Heart left ventricle (tissue), 16 donors: ENCODE results near the gene YBX2. TPM values are rescaled to one million over a fixed set of nuclear protein-coding genes. Genes with fewer than 3 reads are reported as not detected.

Experiments
- ATAC-seq, 4 donors: fragments of 200-7000 bp; cut with Tn5 transposase; one replicate each; pipeline ENCODE4 v1.9.1; 2020 to 2022; ENCODE audit warnings: moderate library complexity in 4 of 4, mild to moderate bottlenecking in 3 of 4, moderate number of reproducible peaks in 1 of 4
- DNase-seq, 5 donors: peaks; one replicate each; pipeline ENCODE4 v3.0.0-alpha.2; 2020
- H3K27ac ChIP-seq, 12 donors: fragments of 200-600 bp; sonication (generic) in 4 of 12; one replicate each; pipeline versions ENCODE4 v1.5.0 to v1.8.0; 2016 to 2022; ENCODE audit warnings: mild to moderate bottlenecking in 2 of 12
- H3K27me3 ChIP-seq, 9 donors: fragments of 200-600 bp; sonication (generic) in 2 of 9; one replicate each; pipeline versions ENCODE4 v1.5.1 to v1.8.0; 2016 to 2022; ENCODE audit warnings: mild to moderate bottlenecking in 3 of 9
- H3K36me3 ChIP-seq, 9 donors: fragments of 200-600 bp; sonication (generic) in 2 of 9; one replicate each; pipeline versions ENCODE4 v1.5.0 to v1.8.0; 2018 to 2022; ENCODE audit warnings: mild to moderate bottlenecking in 2 of 9
- H3K4me1 ChIP-seq, 12 donors: fragments of 200-600 bp; sonication (generic) in 4 of 12; one replicate each; pipeline versions ENCODE4 v1.5.0 to v1.8.0; 2016 to 2022; ENCODE audit warnings: mild to moderate bottlenecking in 3 of 12
- H3K4me3 ChIP-seq, 12 donors: fragments of 200-600 bp; sonication (generic) in 4 of 12; one replicate each; pipeline versions ENCODE4 v1.5.0 to v1.8.0; 2017 to 2022; ENCODE audit warnings: mild to moderate bottlenecking in 9 of 12, moderate library complexity in 4 of 12
- H3K9me3 ChIP-seq, 12 donors: fragments of 200-600 bp; sonication (generic) in 4 of 12; one replicate each; pipeline versions ENCODE4 v1.5.0 to v1.8.0; 2016 to 2022; ENCODE audit warnings: mild to moderate bottlenecking in 1 of 12
- POLR2A ChIP-seq, 2 donors: fragments of 450-650 bp; IDR thresholded peaks; one replicate each; pipeline ENCODE4 v1.6.1; 2017; ENCODE audit warnings: antibody characterized with exemption in 2 of 2, mild to moderate bottlenecking in 2 of 2, moderate library complexity in 2 of 2
- WGBS, 4 donors: extraction: QIAGEN DNeasy Blood & Tissue Kit in 2 of 4; methylation state at CpG; one replicate each; pipeline versions ENCODE4 v1.1.5 to v1.1.7; 2013 to 2018; 5-methylcytosine and 5-hydroxymethylcytosine counted together
- intact Hi-C, 10 donors: fragments of 100-400 bp; cut with DNase I; formaldehyde crosslinking; loops; one replicate each; pipeline versions ENCODE4 v1.11.1 to v1.14.2; 2022
- polyA plus RNA-seq, 2 donors: library from polyadenylated mRNA; stranded (reverse); fragments of 200-250 nt; gene quantifications; one replicate each; pipeline ENCODE4 v1.2.3, GENCODE V29; 2013
- total RNA-seq, 9 donors: library from RNA; depleted of rRNA in 2 of 9; stranded (reverse); fragments of >200 nt in 2 of 9; fragmentation: NEBNext Ultra II Directional in 3 of 9; extraction: Animal tissue kit (Norgen Biotek cat#: 25700) in 3 of 9; gene quantifications; one replicate each; pipeline versions ENCODE4 v1.1.0 to v1.2.4, GENCODE V29; 2016 to 2023
- TF ChIP-seq, protein P1 (sequence below), 12 donors: fragments of 200-600 bp; sonication (generic) in 4 of 12; IDR thresholded peaks; one replicate each; pipeline versions ENCODE4 v1.5.0 to v1.8.0; 2018 to 2022; ENCODE audit warnings: antibody characterized with exemption in 12 of 12, mild to moderate bottlenecking in 5 of 12
- donor health status: ischemic (EF 13 %, LVEDD 7.1; RV severe dilation, severe dysfunction).
- donor health status: healthy with polysubstance abuse.
- donor health status: DM: no; HTN: yes; CAD: no.
- donor health status: DM: no; HTN: no; CAD: no.
- donor health status: ischemic (EF 25% LVEDD 6.9; RV normal size, moderate dysfunction).
- donor health status: ischemic (EF 25% LVEDD 5.7; RV mildly dilated, moderate dysfunction).
- donor health status: healthy.
- donor health status: DM: yes; HTN: yes; CAD: no.
- donor health status: ischemic (EF 35%, LVEDD 5.7; RV mildly dilated, moderate dysfunction).
- donor health status: nonischemic (EF 11% LVEDD 7.7; RV severe dilation, severe dysfunction).
- donor health status: DM: yes; HTN: yes; CAD: no.
- donor health status: PGD.
- donor health status: ischemic (EF 29% LVEDD 5.4; RV normal size, mild dysfunction).
- donor health status: nonischemic (EF 23%, LVEDD 6.1; RV moderate dilation, normal function).

YBX2 gene
- total and polyA plus RNA-seq, 11 donors: 0.32 to 2.0 (median 0.56) TPM

GRCh38 chr17:7328840-7329373 lies 34.5 kb upstream of the YBX2 start, which contains the start of gene NEURL4:
Gene NEURL4, minus strand, starts transcription at chr17:7329335. Its CDS starts 23 bp downstream, at chr17:7329312.
- peaks cover 0 to 27% (median 16%) of the 10 kb centered on the region in 12 donors for H3K4me1 ChIP-seq
- TF ChIP-seq, protein P1, sequence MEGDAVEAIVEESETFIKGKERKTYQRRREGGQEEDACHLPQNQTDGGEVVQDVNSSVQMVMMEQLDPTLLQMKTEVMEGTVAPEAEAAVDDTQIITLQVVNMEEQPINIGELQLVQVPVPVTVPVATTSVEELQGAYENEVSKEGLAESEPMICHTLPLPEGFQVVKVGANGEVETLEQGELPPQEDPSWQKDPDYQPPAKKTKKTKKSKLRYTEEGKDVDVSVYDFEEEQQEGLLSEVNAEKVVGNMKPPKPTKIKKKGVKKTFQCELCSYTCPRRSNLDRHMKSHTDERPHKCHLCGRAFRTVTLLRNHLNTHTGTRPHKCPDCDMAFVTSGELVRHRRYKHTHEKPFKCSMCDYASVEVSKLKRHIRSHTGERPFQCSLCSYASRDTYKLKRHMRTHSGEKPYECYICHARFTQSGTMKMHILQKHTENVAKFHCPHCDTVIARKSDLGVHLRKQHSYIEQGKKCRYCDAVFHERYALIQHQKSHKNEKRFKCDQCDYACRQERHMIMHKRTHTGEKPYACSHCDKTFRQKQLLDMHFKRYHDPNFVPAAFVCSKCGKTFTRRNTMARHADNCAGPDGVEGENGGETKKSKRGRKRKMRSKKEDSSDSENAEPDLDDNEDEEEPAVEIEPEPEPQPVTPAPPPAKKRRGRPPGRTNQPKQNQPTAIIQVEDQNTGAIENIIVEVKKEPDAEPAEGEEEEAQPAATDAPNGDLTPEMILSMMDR (IDR thresholded peaks at IDR 0.05): no peak
- TF ChIP-seq POLR2A (IDR thresholded peaks at IDR 0.05): no peak
- no peaks in the 10 kb centered on the region for H3K9me3 ChIP-seq
- 0 to 1% (median 1%) methylated on average over 22 to 50 of the region's 50 CpGs for WGBS, 4 donors
- DNase-seq: peak in 1 of 5 donors; percentile 47
- intact Hi-C loops: loop anchor here in 1 of 10 donors (2.0 kb wide), 1 partner anchor 20 kb away; no protein-coding TSS in a partner anchor
- peaks cover 0 to 30% (median 25%) of the 10 kb centered on the region in 9 donors for H3K36me3 ChIP-seq
- H3K4me3 ChIP-seq: peak within 1 kb of the TSS; percentile 67 to 95 (median 90)
- peak within 1 kb of the TSS; percentile 81 to 97 (median 90) for H3K27ac ChIP-seq
- ATAC-seq: peak in 1 of 4 donors; percentile 25
- H3K27me3 ChIP-seq: peaks cover 0 to 6% (median 0%) of the 10 kb centered on the region in 9 donors

DNA sequence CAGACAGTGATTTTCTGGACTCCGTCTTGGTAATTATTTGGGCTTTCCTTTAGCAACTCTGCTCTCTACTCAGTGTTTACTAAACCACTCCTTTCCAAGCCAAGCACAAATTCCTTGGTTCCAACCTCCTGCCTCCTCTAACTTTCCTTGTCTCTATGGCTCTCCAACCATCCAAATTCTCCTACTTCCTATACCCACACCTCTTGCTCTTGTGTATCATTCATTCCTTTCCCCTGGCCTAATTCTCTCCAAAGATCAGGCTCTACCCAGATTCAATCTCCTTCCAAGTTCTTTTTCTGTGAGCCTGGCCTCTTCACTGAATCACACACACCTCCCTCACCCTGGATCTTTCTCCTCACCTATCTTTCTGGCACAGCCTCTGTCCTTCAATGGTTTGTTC lies 33.6 kb upstream of the YBX2 start:
- Histone ChIP-seq H3K36me3 (peaks cover 0 to 39% (median 34%) of the 10 kb centered on the region in 9 donors), H3K27ac (peak overlapping the region in 1 of 12 donors; percentile 88), H3K9me3 (no peaks in the 10 kb centered on the region), H3K4me3 (peak overlapping the region in 9 of 12 donors; percentile 79 to 95 (median 92)), H3K27me3 (no peaks in the 10 kb centered on the region), H3K4me1 (peaks cover 0 to 27% (median 16%) of the 10 kb centered on the region in 12 donors)
- no peak for TF ChIP-seq POLR2A (IDR thresholded peaks at IDR 0.05)
- DNase-seq (no peak), ATAC-seq (no peak)
- intact Hi-C loops: loop anchor here in 1 of 10 donors (2.0 kb wide), 1 partner anchor 19 kb away; no protein-coding TSS in a partner anchor
- 78 to 86% (median 84%) methylated on average over 1 of the region's 1 CpG for WGBS, 4 donors

DNA sequence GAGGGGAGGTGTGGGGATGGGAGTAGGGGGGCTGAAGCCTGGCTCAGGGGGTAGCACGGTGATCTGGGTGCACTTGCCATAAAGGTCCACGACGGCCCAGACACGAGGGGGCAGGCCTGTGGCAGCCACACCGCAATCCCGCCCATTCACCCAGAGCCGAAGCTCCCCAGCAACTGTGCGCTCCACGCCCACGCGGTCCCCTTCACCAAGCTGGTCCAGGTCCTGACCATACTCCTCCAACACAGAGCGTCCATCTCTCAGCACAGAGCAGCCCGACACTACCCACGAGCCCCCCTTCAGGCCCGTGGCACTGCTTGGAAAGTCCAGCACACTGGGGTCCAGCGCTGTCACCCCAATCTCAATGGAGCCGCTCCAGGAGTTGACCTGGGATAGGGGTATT lies 33.1 kb upstream of the YBX2 start:
- WGBS, 4 donors: 86 to 95% (median 88%) methylated on average over 14 to 17 of the region's 17 CpGs
- TF ChIP-seq, protein P1 (IDR thresholded peaks at IDR 0.05): no peak
- TF ChIP-seq POLR2A (IDR thresholded peaks at IDR 0.05): no peak
- Histone ChIP-seq H3K27me3 (no peaks in the 10 kb centered on the region), H3K4me1 (peaks cover 0 to 27% (median 16%) of the 10 kb centered on the region in 12 donors), H3K27ac (no peak overlapping the region), H3K4me3 (peak overlapping the region in 2 of 12 donors; percentile 89 to 95), H3K9me3 (no peaks in the 10 kb centered on the region), H3K36me3 (peaks cover 0 to 44% (median 39%) of the 10 kb centered on the region in 9 donors)
- intact Hi-C loops: no loop called here
- ATAC-seq: no peak
- DNase-seq: no peak

- DNase-seq: no peak
- Histone ChIP-seq H3K27me3 (no peaks in the 10 kb centered on the region), H3K9me3 (no peaks in the 10 kb centered on the region), H3K36me3 (peaks cover 0 to 49% (median 44%) of the 10 kb centered on the region in 9 donors), H3K4me1 (peaks cover 0 to 24% (median 16%) of the 10 kb centered on the region in 12 donors), H3K4me3 (no peak overlapping the region), H3K27ac (no peak overlapping the region)
- 86 to 94% (median 91%) methylated on average over 7 of the region's 7 CpGs for WGBS, 4 donors
- TF ChIP-seq, protein P1 (IDR thresholded peaks at IDR 0.05): no peak
- no peak for TF ChIP-seq POLR2A (IDR thresholded peaks at IDR 0.05)
- ATAC-seq: no peak
- intact Hi-C loops: no loop called here
Measured at GRCh38 chr17:7327056-7327455, 32.6 kb upstream of the YBX2 start.
